Bronchial epithelial cell (primary cell): ENCODE results near the gene ACSF2. TPM values are rescaled to one million over a fixed set of nuclear protein-coding genes. Genes with fewer than 3 reads are reported as not detected.

Experiments
- DNase-seq: peaks from one replicate; pipeline ENCODE4 v3.0.0-alpha.2; 2010; ENCODE audit warnings: low read depth
- FAIRE-seq: peaks from 2 replicates; lab custom pipeline; 2011; peaks lifted over from hg19 to GRCh38; lab: Jason Lieb, UNC
- H3K27me3 ChIP-seq: 2 replicates; pipeline ENCODE4 v1.5.1; 2011; ENCODE audit warnings: low read length; ENCODE audit not compliant: control insufficient read depth, insufficient read depth
- H3K36me3 ChIP-seq: 2 replicates; pipeline ENCODE4 v1.5.1; 2011; ENCODE audit warnings: low read length; ENCODE audit not compliant: control insufficient read depth, insufficient read depth
- H3K4me3 ChIP-seq: 2 replicates; pipeline ENCODE4 v1.5.1; 2011; ENCODE audit warnings: mild to moderate bottlenecking, low read depth, low read length, control low read depth
- total RNA-seq: library from RNA; depleted of rRNA; stranded (reverse); fragments of >200 nt; gene quantifications from 2 replicates; pipeline ENCODE4 v1.2.1, GENCODE V29; 2014
- TF ChIP-seq, protein P1 (sequence below): IDR thresholded peaks from 2 replicates; pipeline ENCODE4 v1.5.1; 2011; ENCODE audit warnings: mild to moderate bottlenecking, moderate library complexity, low read length, control low read depth, inconsistent platforms; ENCODE audit not compliant: insufficient read depth, severe bottlenecking

The ACSF2 gene
- total RNA-seq, 1 donor from 2014 or later: 14.7 TPM

DNA sequence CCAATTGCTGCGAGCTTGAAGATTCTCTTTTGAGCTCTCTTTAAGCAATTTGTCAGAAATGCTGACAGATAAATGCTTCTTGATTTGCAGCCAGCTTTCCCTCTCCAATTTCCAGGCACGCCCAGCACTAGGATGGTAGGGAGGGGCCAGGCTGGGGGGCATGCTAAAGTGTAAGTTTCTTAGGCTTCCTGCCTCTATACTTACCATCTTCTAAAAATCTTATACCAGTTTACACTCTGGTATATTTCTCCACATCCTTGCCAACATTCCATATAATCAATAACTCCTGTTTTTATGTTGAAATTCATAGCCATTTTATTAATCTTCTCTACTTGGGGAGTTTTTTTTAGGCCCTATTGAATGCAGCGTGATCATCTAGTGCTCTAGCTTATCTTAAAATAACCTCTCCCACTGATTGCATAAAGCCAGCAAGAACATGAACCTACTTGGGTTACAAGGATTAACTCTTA is 17.5 kb downstream of the ACSF2 start:
- Histone ChIP-seq H3K4me3 (no peak overlapping the region), H3K27me3 (no peaks in the 10 kb centered on the region), H3K36me3 (peaks cover 1% of the 10 kb centered on the region)
- TF ChIP-seq, protein P1, sequence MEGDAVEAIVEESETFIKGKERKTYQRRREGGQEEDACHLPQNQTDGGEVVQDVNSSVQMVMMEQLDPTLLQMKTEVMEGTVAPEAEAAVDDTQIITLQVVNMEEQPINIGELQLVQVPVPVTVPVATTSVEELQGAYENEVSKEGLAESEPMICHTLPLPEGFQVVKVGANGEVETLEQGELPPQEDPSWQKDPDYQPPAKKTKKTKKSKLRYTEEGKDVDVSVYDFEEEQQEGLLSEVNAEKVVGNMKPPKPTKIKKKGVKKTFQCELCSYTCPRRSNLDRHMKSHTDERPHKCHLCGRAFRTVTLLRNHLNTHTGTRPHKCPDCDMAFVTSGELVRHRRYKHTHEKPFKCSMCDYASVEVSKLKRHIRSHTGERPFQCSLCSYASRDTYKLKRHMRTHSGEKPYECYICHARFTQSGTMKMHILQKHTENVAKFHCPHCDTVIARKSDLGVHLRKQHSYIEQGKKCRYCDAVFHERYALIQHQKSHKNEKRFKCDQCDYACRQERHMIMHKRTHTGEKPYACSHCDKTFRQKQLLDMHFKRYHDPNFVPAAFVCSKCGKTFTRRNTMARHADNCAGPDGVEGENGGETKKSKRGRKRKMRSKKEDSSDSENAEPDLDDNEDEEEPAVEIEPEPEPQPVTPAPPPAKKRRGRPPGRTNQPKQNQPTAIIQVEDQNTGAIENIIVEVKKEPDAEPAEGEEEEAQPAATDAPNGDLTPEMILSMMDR: no peak
- no peak for DNase-seq
- FAIRE-seq: no peak

GRCh38 chr17:50444841-50445715 is 19.1 kb downstream of the ACSF2 start:
- DNase-seq (no peak), FAIRE-seq (no peak)
- H3K4me3 ChIP-seq: no peak overlapping the region
- TF ChIP-seq, protein P1: no peak
- H3K36me3 ChIP-seq: peaks cover 1% of the 10 kb centered on the region
- H3K27me3 ChIP-seq: no peaks in the 10 kb centered on the region

- no peak for FAIRE-seq
- TF ChIP-seq, protein P1: no peak
Measured at GRCh38 chr17:50445730-50446325, 19.8 kb downstream of the ACSF2 start.

GRCh38 chr17:50447870-50448595 is 22.0 kb downstream of the ACSF2 start:
- Histone ChIP-seq H3K4me3 (no peak overlapping the region), H3K36me3 (no peaks in the 10 kb centered on the region), H3K27me3 (no peaks in the 10 kb centered on the region)
- TF ChIP-seq, protein P1: no peak
- FAIRE-seq (no peak), DNase-seq (peak; percentile 52)

More at GRCh38 chr17:50445730-50446325, 19.8 kb downstream of the ACSF2 start:
- no peak for DNase-seq
- Histone ChIP-seq H3K4me3 (no peak overlapping the region), H3K27me3 (no peaks in the 10 kb centered on the region), H3K36me3 (peaks cover 1% of the 10 kb centered on the region)

DNA sequence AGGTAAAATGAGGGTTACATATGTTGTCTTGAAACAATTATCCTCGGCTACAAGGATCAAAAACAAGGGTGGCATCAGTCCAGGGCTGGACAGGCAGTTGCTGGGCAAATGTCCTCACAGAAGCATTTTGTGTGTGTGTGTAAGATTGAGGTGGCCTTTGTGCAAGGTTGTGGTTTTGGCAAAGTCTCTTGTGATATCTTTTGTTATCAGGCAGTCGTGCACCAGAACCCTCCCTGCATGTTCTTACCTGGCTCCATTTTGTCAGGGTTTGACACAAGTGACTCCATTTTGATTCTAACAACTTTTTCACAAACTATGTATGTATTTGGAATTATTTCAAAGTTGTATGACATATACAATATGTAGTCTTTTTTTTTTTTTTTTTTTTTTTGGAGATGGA is 22.6 kb downstream of the ACSF2 start:
- TF ChIP-seq, protein P1: no peak
- FAIRE-seq: no peak
- no peaks in the 10 kb centered on the region for H3K27me3 ChIP-seq
- no peak overlapping the region for H3K4me3 ChIP-seq
- H3K36me3 ChIP-seq: no peaks in the 10 kb centered on the region
- DNase-seq: no peak
